Measurements from ENCODE around the gene MGA. TPM values are rescaled to one million over a fixed set of nuclear protein-coding genes. Genes with fewer than 3 reads are reported as not detected.

Gene MGA
- polyA plus RNA-seq, 2 of the 4 experiments (the other 2 are of a cell fraction), result 4.5 to 13.8 TPM

DNA sequence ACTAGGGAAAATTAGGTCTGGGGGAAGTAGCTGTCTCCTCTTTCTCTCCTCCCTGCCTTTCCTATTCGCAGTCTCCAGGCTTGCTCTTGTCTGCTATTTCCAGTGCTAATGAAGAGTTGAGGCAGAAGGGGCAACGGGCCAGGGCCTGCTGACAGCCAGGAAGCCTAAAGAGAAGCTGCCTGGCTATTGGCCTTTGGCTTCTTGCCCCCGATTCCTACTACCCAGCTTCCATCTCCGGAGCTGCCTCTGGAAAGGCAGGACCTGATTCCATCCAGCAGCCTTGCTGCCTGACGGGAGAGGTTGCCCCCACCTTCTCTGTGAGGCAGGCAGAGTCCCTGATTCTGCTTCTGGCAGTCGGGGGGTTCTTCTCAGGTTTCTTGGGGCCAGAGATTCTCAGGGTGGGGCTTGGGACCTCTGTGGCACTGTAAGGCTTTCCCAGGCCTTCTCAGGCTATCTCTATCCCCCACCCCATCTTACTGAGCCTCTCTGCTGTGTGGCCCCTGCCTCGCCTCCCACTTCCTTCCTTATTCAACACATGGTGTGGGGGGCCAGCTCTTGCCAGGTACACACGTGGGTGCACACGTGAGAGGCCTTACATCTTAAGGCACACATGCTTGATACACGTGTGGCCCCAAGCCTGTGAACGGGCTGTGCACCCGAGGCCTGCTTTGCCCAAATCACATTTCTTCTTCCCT is 149.5 kb downstream of the MGA start:
- DNase-seq (ENCODE audit: low read depth in 1 of 2, low spot score in 1 of 2), result no peak
- H3K9me3 ChIP-seq, result no peaks in the 10 kb centered on the region
- POLR2A ChIA-PET, result no interaction called here
- no peak for ATAC-seq
- H3K4me1 ChIP-seq, result no peaks in the 10 kb centered on the region
- TF ChIP-seq EP300 (IDR thresholded peaks at IDR 0.05) (no peak), JUN (IDR thresholded peaks at IDR 0.05) (no peak), POLR2A (IDR thresholded peaks at IDR 0.05; ENCODE audit: low read length) (no peak), SREBF2 (IDR thresholded peaks at IDR 0.05) (no peak)
- TF ChIP-seq, protein P1, sequence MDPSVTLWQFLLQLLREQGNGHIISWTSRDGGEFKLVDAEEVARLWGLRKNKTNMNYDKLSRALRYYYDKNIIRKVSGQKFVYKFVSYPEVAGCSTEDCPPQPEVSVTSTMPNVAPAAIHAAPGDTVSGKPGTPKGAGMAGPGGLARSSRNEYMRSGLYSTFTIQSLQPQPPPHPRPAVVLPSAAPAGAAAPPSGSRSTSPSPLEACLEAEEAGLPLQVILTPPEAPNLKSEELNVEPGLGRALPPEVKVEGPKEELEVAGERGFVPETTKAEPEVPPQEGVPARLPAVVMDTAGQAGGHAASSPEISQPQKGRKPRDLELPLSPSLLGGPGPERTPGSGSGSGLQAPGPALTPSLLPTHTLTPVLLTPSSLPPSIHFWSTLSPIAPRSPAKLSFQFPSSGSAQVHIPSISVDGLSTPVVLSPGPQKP (IDR thresholded peaks at IDR 0.05; ENCODE audit: low read depth, low read length), result no peak
- TF ChIP-seq, protein P2, sequence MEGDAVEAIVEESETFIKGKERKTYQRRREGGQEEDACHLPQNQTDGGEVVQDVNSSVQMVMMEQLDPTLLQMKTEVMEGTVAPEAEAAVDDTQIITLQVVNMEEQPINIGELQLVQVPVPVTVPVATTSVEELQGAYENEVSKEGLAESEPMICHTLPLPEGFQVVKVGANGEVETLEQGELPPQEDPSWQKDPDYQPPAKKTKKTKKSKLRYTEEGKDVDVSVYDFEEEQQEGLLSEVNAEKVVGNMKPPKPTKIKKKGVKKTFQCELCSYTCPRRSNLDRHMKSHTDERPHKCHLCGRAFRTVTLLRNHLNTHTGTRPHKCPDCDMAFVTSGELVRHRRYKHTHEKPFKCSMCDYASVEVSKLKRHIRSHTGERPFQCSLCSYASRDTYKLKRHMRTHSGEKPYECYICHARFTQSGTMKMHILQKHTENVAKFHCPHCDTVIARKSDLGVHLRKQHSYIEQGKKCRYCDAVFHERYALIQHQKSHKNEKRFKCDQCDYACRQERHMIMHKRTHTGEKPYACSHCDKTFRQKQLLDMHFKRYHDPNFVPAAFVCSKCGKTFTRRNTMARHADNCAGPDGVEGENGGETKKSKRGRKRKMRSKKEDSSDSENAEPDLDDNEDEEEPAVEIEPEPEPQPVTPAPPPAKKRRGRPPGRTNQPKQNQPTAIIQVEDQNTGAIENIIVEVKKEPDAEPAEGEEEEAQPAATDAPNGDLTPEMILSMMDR (IDR thresholded peaks at IDR 0.05), result no peak
- no peak overlapping the region for H3K4me2 ChIP-seq
- WGBS (ENCODE audit: missing lambda C conversion rate), result 87% methylated on average over 11 of the region's 12 CpGs
- H3K27ac ChIP-seq, result no peak overlapping the region
- no peak for FAIRE-seq
- CTCF ChIA-PET, result interaction anchor here (1.3 to 6.4 kb wide), 6 partner anchors 13 to 343 kb away, joined by 3 to 103 read pairs (median 22); partner anchors contain the start of gene MAPKBP1
- no peak overlapping the region for H3K4me3 ChIP-seq

DNA sequence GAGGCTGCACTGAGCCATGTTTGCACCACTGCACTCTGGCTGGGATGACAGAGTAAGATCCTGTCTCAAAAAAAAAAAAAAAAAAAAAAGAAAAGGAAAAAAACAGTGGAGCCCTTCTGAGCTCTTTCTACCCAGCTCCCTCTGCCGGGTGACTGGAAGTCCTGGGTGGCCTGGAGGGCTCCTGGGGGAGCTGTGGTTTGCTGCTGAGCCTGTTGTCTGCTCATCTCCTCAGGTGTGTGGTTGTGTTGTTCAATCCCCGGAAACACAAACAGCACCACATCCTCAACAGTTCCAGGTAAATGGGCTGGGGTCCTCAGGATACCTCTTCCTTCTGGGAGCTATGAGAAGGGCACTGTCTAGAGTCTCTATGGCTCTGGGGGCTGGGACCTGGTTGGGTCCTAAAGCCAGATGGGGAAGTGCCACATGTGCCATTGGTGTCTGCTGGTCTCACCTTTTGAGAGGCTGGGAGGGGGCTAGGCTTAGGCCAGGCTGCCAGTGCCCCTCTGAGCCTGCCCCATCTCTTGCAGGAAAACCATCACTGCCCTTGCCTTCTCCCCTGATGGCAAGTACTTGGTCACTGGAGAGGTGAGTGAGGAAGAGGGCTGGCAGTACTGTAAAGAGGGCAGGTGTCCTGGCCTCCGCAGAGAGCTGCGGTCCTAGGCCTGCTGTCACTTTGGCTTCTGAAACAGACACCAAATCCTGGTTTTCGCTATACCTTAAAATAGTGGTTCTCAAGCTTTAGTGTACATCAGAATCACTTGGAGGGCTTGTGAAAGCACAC is 150.6 kb downstream of the MGA start:
- H3K27ac ChIP-seq, result no peak overlapping the region
- no peaks in the 10 kb centered on the region for H3K9me3 ChIP-seq
- WGBS (ENCODE audit: missing lambda C conversion rate), result 97% methylated on average over 5 of the region's 5 CpGs
- ChIA-PET POLR2A (interaction anchor here (1.0 kb wide), 1 partner anchor 36 kb away, joined by 3 read pairs; the partner anchor contains the start of gene MAPKBP1), CTCF (interaction anchor here (0.6 to 6.4 kb wide), 34 partner anchors 8 to 361 kb away, joined by 3 to 103 read pairs (median 5); partner anchors contain the start of genes MAPKBP1 and PLA2G4B)
- ATAC-seq (peak; percentile 27 to 43; a peak in 4 of 6 replicates), DNase-seq (ENCODE audit: low read depth in 1 of 2, low spot score in 1 of 2) (no peak), FAIRE-seq (no peak)
- H3K4me2 ChIP-seq, result no peak overlapping the region
- no peaks in the 10 kb centered on the region for H3K4me1 ChIP-seq
- TF ChIP-seq EHMT2 (IDR thresholded peaks at IDR 0.05; ENCODE audit: low read depth), result no peak
- no peak for TF ChIP-seq EP300 (IDR thresholded peaks at IDR 0.05)
- no peak for TF ChIP-seq RCOR1 (IDR thresholded peaks at IDR 0.05; ENCODE audit: low read depth, low read length)
- TF ChIP-seq FOSL2 (IDR thresholded peaks at IDR 0.05), result no peak
- no peak for TF ChIP-seq FOSL2 (CRISPR knock-in tag; IDR thresholded peaks at IDR 0.05)
- TF ChIP-seq HOXB5 (CRISPR knock-in tag; IDR thresholded peaks at IDR 0.05), result no peak
- no peak overlapping the region for H3K4me3 ChIP-seq

DNA sequence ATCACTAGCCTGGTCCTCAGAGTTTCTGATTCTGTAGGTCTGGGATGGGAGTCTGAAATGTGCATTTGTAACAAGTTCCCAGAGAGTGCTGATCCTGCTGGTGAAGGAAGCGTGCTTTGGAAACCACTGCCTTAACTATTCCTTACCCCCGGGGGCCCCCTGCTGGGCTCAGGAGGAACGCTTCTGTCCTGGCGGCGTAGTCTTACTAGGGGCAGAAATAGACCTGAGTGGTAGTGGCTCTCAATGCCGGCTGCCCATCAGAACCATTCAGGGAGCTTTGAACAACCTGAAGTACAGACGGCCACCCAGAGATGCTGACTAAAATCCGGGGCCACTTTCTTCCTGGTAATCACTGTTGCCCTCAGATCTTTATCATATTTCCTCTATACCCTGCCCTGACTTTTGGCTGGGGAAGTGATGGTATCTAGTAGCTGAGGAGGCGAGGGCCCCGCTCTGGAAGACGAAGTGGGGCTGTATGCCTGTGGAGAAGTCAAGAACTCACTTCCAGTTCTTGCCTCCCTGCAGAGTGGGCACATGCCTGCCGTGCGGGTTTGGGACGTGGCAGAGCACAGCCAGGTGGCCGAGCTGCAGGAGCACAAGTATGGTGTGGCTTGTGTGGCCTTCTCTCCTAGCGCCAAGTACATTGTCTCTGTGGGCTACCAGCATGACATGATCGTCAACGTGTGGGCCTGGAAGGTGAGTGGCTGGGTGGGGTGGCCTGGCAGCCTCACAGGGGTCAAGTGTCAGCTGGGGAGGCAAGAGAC is 151.4 kb downstream of the MGA start:
- DNase-seq (ENCODE audit: low read depth in 1 of 2, low spot score in 1 of 2) (peak; percentile 70 to 71), ATAC-seq (peak; percentile 96 to 98; a peak in 5 of 6 replicates), FAIRE-seq (no peak)
- CTCF ChIA-PET, result interaction anchor here (0.7 to 6.4 kb wide), 42 partner anchors 9 to 364 kb away, joined by 3 to 103 read pairs (median 4); partner anchors contain the start of genes MAPKBP1, PLA2G4B and RPAP1
- 70% methylated on average over 11 of the region's 18 CpGs for WGBS (ENCODE audit: missing lambda C conversion rate)
- POLR2A ChIA-PET, result interaction anchor here (1.0 to 1.3 kb wide), 2 partner anchors 37 kb away, joined by 3 to 4 read pairs; partner anchors contain the start of gene MAPKBP1
- H3K9me3 ChIP-seq, result no peaks in the 10 kb centered on the region
- no peak overlapping the region for H3K4me3 ChIP-seq
- H3K4me1 ChIP-seq, result no peaks in the 10 kb centered on the region
- H3K27ac ChIP-seq, result no peak overlapping the region
- H3K4me2 ChIP-seq, result no peak overlapping the region
- TF ChIP-seq RCOR1 (IDR thresholded peaks at IDR 0.05; ENCODE audit: low read depth, low read length) (no peak), RAD21 (conservative IDR thresholded peaks at IDR 0.05 in 1 of 2, IDR thresholded peaks at IDR 0.05 in 1 of 2) (peak; percentile 82 to 92), SMC3 (IDR thresholded peaks at IDR 0.05) (peak; percentile 71)
- TF ChIP-seq, protein P2 (IDR thresholded peaks at IDR 0.05), result peak; percentile 69
- TF ChIP-seq, protein P3, sequence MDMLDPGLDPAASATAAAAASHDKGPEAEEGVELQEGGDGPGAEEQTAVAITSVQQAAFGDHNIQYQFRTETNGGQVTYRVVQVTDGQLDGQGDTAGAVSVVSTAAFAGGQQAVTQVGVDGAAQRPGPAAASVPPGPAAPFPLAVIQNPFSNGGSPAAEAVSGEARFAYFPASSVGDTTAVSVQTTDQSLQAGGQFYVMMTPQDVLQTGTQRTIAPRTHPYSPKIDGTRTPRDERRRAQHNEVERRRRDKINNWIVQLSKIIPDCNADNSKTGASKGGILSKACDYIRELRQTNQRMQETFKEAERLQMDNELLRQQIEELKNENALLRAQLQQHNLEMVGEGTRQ (IDR thresholded peaks at IDR 0.05), result no peak
